OCI-LY1 (cell line): ENCODE data around the gene HPX.

Experiments used
- H2AFZ ChIP-seq: fragments of 200-600 bp; sonication (generic), shearing (Covaris generic); 2 replicates; pipeline ENCODE4 v1.6.0; 2014; ENCODE audit warnings: antibody characterized with exemption, mild to moderate bottlenecking, low read length
- H3F3A ChIP-seq: fragments of 200-600 bp; sonication (generic), shearing (Covaris generic); 2 replicates; pipeline ENCODE4 v1.6.0; 2014; ENCODE audit warnings: mild to moderate bottlenecking, antibody characterized with exemption, low read length, moderate library complexity; ENCODE audit not compliant: insufficient read depth
- H3K27ac ChIP-seq: fragments of 200-600 bp; sonication (generic); 2 replicates; pipeline ENCODE4 v1.5.1; 2014; ENCODE audit warnings: low read length, mixed run types, mild to moderate bottlenecking, low read depth; ENCODE audit not compliant: poor library complexity, severe bottlenecking
- H3K27me3 ChIP-seq: fragments of 200-600 bp; sonication (generic); 2 replicates; pipeline ENCODE4 v1.6.0; 2014; ENCODE audit warnings: antibody characterized with exemption, mild to moderate bottlenecking, low read length, moderate library complexity; ENCODE audit not compliant: insufficient read depth
- H3K36me3 ChIP-seq: fragments of 200-600 bp; sonication (generic); 2 replicates; pipeline ENCODE4 v1.6.1; 2014; ENCODE audit warnings: mild to moderate bottlenecking, antibody characterized with exemption, low read length, moderate library complexity, mixed read lengths; ENCODE audit not compliant: insufficient read depth
- H3K4me1 ChIP-seq: fragments of 200-600 bp; sonication (generic); 2 replicates; pipeline ENCODE4 v1.5.1; 2014; ENCODE audit warnings: mild to moderate bottlenecking, low read length, moderate library complexity; ENCODE audit not compliant: insufficient read depth, severe bottlenecking
- H3K4me2 ChIP-seq: fragments of 200-600 bp; sonication (generic), shearing (Covaris generic); 2 replicates; pipeline ENCODE4 v1.6.1; 2014; ENCODE audit warnings: low read length
- H3K4me3 ChIP-seq: fragments of 200-600 bp; sonication (generic); 2 replicates; pipeline ENCODE4 v1.5.1; 2014; ENCODE audit warnings: low read length, low read depth, mild to moderate bottlenecking, mixed read lengths; ENCODE audit not compliant: poor library complexity, severe bottlenecking
- H3K79me2 ChIP-seq: fragments of 200-600 bp; shearing (Covaris generic); 2 replicates; pipeline ENCODE4 v1.6.1; 2016; ENCODE audit warnings: mixed run types, low read length, mixed read lengths; ENCODE audit not compliant: insufficient read depth
- H3K9ac ChIP-seq: fragments of 200-600 bp; sonication (generic), shearing (Covaris generic); 2 replicates; pipeline ENCODE4 v1.6.1; 2014; ENCODE audit warnings: mild to moderate bottlenecking, low read length, mixed read lengths
- H3K9me2 ChIP-seq: fragments of 200-600 bp; sonication (generic), shearing (Covaris generic); 2 replicates; pipeline ENCODE4 v1.6.1; 2014; ENCODE audit warnings: low read depth, mild to moderate bottlenecking, low read length, mixed read lengths
- H3K9me3 ChIP-seq: fragments of 200-600 bp; shearing (Covaris generic); 2 replicates; pipeline ENCODE4 v1.6.1; 2014; ENCODE audit warnings: low read length, mixed read lengths
- H4K20me1 ChIP-seq: fragments of 200-600 bp; sonication (generic), shearing (Covaris generic); 2 replicates; pipeline ENCODE4 v1.6.0; 2016; ENCODE audit warnings: mild to moderate bottlenecking, low read length; ENCODE audit not compliant: insufficient read depth
- CTCF ChIP-seq: fragments of 200-600 bp; sonication (generic), shearing (Covaris generic); IDR thresholded peaks from 2 replicates; pipeline ENCODE4 v1.5.1; 2017; ENCODE audit warnings: mild to moderate bottlenecking, antibody characterized with exemption, low read length, moderate library complexity, mixed read lengths
- EZH2 ChIP-seq: fragments of 200-600 bp; sonication (generic), shearing (Covaris generic); IDR thresholded peaks from 2 replicates; pipeline ENCODE4 v1.8.0; 2017; ENCODE audit warnings: borderline replicate concordance, mixed run types, mild to moderate bottlenecking, antibody characterized with exemption, low read length, moderate library complexity, mixed read lengths

HPX gene

GRCh38 chr11:6488342-6488741, 47.6 kb upstream of the HPX start:
- Histone ChIP-seq H3K9me2 (no peaks in the 10 kb centered on the region), H3K4me3 (no peak overlapping the region), H4K20me1 (no peaks in the 10 kb centered on the region), H3K79me2 (0 out of 2 replicates have a peak, but pooled peaks cover 2% of the 10 kb centered on the region), H3K27ac (no peak overlapping the region), H3K9ac (no peak overlapping the region), H3F3A (no peaks in the 10 kb centered on the region), H2AFZ (no peak overlapping the region), H3K27me3 (no peaks in the 10 kb centered on the region), H3K9me3 (no peaks in the 10 kb centered on the region), H3K4me2 (no peak overlapping the region), H3K4me1 (no peaks in the 10 kb centered on the region), H3K36me3 (peaks cover 79% of the 10 kb centered on the region)
- TF ChIP-seq EZH2 (no peak), CTCF (no peak)

- Histone ChIP-seq H3K9me2 (no peaks in the 10 kb centered on the region), H2AFZ (no peak overlapping the region), H3K4me2 (no peak overlapping the region), H3F3A (no peaks in the 10 kb centered on the region), H3K4me3 (no peak overlapping the region), H3K27me3 (no peaks in the 10 kb centered on the region), H3K4me1 (peaks cover 10% of the 10 kb centered on the region), H3K36me3 (peaks cover 81% of the 10 kb centered on the region), H4K20me1 (no peaks in the 10 kb centered on the region), H3K27ac (no peak overlapping the region), H3K79me2 (peaks cover 16% of the 10 kb centered on the region), H3K9me3 (no peaks in the 10 kb centered on the region), H3K9ac (no peak overlapping the region)
- no peak for TF ChIP-seq CTCF
- no peak for TF ChIP-seq EZH2
These were observed 46.2 kb upstream of the HPX start for GRCh38 chr11:6486938-6487337.

- no peaks in the 10 kb centered on the region for H4K20me1 ChIP-seq
- no peak overlapping the region for H3K4me3 ChIP-seq
- no peaks in the 10 kb centered on the region for H3K9me3 ChIP-seq
- no peaks in the 10 kb centered on the region for H3K27me3 ChIP-seq
- no peak for TF ChIP-seq EZH2
- TF ChIP-seq CTCF: no peak
- no peaks in the 10 kb centered on the region for H3F3A ChIP-seq
- H3K9ac ChIP-seq: no peak overlapping the region
- H3K9me2 ChIP-seq: no peaks in the 10 kb centered on the region
- peaks cover 75% of the 10 kb centered on the region for H3K36me3 ChIP-seq
- H3K27ac ChIP-seq: no peak overlapping the region
- no peak overlapping the region for H3K4me2 ChIP-seq
- peaks cover 11% of the 10 kb centered on the region for H3K4me1 ChIP-seq
- no peak overlapping the region for H2AFZ ChIP-seq
- peaks cover 22% of the 10 kb centered on the region for H3K79me2 ChIP-seq
These were observed 45.5 kb upstream of the HPX start for GRCh38 chr11:6486256-6486655.
